HS-27A (cell line): ENCODE data around the gene PSMA2.

ENCODE experiments used
- DNase-seq: peaks from one replicate; pipeline ENCODE4 v3.0.0-alpha.2; 2012; ENCODE audit warnings: low read depth, missing footprints

The PSMA2 gene

DNA sequence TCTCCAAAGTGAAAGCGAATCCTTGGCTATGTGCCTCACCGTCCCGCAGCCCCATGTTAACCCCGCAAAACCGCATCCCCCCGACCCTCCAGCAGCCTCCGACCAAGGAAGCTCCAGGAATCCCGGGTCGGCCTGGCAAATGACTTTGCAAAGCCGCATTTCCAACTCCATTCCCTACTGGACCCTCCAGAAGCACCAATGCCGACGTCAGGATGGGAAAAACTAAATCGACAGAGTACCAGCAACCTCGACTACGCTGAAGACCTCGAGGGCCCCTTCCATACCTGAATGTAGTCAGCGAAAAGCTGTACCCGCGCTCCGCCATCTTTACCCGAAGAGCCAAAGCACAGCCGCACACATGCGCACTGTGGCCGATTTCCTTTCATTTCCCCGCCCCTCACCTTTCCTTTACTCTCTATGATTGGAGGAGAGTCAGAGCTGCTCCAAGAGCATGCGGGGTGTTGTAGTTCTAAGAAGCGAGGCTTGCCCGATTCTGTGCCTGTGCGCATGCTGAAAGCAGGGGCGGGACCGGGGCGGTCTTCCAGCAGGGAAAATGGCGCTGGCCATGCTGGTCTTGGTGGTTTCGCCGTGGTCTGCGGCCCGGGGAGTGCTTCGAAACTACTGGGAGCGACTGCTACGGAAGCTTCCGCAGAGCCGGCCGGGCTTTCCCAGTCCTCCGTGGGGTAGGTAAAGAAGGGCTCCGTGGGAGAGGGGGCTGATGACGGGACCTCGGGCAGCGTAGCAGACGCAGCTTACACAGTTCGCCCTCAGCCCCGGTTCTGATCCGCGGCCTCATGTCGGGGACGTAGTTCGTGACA lies at the start of gene PSMA2, which contains the start of gene MRPL32:
TSS of gene PSMA2 (minus strand) at position 341 of the 818 bp plus-strand sequence. CDS start at position 325, 16 bp downstream.
TSS of gene MRPL32 (plus strand) at position 543 of the 818 bp plus-strand sequence. CDS start at position 554, 11 bp downstream.
- DNase-seq, result peak; percentile 86

DNA sequence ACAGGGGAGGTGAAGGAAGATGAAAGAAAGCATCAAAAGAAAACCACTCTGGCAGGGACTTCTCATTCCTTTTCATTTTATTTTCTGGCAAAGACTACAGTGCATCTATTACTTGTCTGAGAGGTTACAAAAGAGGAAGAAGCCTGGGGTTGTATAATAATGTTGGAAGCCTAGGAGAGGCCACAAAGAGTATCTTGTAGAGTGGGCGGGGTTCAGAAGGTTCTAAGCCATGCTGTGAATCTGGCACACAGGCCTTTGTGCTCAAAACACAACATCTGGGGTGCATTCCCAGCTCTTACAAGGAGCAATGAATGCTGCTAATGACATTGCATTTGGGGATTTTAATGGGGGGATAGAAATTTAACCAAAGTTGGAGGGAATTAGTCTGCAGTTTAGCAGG lies 49.6 kb upstream of the PSMA2 start:
- DNase-seq, result no peak

DNA sequence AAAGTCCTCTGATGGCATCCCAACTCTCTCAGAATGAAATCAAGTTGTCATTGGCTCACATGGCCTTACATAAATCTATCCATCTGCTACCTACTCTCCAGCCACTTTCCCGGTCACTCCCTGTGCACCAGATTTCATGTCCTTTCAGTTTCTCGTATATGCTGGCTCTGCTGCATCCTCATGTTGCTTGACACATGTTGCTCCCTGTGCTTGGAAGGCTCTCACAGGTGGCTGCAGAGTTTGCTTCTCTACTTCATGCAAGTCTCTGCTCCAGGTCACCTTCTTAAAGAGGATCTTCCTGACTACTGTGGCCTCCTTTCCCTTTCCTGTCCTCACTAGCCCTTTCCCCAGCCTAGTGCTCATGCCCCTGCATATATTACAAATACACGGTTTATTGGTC lies 48.5 kb upstream of the PSMA2 start:
- no peak for DNase-seq

DNA sequence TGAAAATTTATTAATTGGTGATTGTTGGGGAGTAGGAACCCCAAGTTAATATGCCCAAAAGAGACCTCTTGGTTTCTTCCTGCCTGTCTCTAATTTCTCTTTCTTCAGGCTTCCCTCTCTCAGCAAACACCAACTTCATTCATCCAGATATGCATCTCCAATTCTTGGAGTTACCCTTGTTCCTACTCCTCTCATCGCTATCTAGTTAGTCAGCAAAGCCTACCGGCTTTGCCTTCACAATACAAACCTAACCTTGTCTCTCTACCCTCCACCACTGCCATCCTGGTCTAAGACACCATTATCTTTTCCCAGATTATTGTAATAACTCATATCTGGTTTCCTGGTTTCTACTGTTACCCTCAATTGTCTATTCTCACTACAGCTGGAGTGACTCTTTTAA lies 48.1 kb upstream of the PSMA2 start:
- no peak for DNase-seq

DNA sequence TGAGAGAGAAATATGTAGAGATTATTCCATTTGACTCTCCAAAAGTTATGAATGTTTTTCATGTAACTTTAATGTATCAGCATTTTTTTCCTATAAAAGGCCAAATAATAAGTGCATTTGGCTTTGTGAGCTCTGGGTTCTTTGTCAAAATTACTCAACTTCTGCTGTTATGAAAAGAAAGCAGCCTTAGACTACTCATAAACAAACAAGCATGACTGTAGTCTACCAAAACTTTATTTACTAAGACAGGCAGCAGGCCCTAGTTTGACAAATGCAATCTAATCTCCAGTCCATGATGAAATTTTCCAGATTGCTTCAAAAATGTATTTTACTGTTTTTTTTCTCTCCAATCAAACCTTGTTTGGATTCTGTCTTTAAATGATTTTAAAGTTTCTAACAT lies 46.5 kb upstream of the PSMA2 start:
- no peak for DNase-seq

DNA sequence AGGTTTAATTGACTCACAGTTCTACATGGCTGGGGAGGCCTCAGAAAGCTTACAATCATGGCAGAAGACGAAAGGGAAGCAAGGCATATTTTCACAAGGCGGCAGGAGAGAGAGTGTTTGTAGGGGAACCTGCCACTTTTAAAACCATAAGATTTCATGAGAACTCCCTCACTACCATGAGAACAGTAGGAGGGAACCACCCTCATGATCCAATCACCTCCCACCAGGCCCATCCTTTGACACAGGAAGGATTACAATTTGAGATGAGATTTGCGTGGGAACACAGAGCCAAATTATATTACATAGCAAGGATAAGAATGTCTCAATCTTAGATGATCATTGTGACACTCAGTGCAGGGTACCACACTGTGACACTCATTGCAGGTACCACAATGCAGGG lies 44.4 kb upstream of the PSMA2 start:
- no peak for DNase-seq

DNA sequence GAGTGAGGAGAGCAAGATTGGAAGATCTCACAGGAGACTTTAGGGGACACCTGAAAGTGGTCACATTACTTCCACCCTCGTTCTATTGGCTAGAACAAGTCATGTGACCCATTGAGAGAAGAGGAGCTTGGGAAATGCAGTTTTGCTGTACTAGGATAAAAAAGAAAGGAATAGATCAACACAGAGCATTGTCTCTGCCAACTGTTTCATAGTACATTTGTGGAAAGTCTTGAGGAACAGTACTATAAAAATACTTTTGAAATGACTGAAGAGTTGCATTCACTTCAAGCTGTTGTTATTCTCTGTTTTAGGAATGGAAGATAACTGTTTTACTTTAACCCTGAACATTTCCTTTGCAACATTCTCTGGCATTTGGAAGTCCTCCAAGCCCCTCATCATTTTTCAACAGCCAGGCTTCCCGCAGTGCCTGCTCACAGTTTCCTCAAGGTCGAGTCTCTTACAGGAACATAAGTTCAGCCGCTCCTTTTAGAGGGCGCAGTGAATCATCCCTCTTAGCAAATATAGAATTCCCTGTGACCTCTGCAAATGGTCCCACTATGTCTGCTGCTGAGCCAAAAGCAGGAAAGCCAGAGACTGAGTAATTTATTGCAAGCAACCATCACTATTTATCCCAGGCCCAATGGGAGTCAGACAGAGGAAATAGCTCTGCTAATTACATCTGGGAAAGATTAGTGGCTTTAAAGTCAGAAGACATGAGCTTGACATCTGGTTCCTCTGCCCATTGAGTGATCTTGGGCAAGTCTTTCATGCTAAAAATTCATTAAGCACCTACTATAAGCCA lies 40.9 kb upstream of the PSMA2 start:
- peak; percentile 23 for DNase-seq

DNA sequence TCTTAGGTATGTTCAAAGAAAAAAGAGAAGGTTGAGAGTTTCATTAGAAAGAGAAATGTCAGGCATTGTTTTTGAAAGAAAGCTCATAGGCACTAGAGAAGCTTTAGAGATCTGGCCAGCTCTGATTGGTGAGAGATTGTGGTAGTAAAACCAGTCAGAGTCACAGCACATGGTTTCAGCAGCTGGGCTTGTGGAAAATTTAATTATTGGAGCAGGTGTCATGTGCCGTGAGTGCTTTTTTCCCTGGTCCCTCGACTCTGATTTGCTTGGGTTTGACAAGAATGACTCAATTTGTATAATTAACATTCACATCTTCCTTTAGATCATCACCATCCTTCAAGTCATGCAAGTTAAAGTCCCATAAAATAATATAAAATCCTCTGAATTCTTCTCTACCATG lies 35.4 kb upstream of the PSMA2 start:
- DNase-seq, result no peak

DNA sequence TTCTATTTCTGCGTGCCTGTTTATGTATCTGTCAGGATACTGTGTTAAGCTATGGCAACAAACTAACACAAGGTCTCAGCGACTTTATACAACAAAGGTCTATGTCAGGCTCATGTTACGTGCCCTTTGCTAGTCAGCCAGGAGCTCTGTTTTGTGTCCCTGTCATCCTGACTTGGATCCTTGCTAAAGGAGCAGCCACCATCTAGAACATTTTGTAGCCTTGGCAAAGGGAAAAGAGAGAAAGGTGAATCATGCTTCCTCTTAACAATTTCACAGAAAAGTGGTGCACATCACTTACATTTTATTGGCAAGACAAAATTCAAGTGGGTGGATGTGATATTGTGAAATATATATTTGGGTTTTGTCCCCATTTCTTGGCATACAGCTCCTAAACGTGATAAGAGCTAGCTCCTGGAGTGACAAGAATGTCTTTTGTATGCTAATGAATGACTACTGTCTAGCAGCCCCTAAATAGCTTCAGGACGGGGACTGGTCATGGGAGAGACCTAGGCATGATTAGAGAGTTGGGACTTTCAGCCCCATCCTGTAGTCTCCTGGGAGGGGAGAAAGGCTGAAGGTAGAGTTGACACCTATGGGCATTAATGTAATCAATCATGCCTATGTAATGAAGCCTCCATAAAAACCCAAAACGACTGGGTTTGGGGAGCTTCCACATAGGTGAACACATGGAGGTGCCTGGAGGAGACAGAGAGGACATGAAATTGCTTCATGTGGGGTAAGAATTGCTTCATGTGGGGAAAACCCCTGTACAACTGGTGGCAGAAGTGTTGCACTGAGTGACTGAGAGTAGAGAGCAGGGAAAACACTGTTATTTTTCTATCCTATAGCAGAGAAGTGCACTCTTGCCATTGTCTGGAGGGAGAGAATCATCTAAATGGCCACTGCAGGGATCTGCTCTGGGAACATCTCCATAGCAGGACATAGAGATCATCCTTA lies 33.2 kb upstream of the PSMA2 start:
- DNase-seq, result no peak

DNA sequence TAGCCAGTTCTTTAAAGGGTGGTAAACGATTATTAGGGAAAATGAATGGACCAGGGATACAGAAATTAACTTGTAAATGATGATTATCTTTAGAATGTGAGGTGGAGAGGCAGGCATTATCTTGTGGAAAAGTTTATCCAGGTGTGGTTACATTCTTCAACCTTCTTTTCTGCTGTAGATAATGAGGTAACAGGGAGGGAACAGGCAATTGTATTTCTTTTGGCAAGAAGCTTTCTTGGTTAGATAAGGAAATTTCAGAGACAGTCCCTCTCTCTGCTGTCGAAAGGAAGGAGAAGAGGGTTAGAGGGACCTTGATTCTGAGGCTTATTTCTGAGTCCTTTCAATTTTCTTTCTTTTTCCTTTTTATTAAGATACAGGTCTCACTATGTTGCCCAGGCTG lies 32.3 kb upstream of the PSMA2 start:
- DNase-seq, result no peak

DNA sequence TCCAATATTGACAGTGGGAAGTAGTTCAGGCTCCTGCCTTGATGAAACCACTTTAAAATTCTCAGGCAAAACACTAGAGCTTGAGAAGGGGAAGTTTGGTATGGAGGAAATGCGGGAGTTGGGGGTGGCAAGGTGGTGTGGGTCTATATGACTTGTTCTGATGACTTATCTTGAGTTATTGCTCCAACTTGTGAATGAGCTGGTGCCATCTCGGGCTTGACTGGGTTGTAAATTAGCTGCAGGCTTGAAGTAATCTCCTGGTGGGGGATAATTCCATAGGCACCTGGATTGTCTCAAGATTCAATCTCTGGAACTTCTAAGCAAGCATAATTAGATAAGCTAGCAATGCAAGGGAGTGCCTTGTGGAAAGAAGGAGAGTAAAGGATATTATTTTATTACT lies 29.2 kb upstream of the PSMA2 start:
- no peak for DNase-seq

DNA sequence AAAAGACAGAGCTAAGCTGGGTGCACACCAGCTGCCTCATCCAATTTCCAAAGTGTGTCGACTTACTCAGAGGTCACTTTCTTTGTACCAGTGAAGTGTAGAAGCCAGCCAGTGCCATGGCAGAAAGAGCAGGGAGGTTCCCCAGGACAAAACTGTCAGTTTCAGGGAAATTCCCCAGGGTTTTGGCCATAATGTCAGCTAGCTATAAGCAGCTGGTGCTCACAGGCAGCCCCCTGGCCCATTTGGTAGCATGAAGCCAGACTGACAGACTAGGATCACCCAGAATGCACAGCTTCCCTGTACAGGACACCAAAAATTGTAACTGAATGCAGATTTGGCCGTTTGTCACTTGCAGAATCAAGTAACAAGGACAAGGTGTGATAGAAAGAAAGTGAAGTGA lies 28.8 kb upstream of the PSMA2 start:
- DNase-seq, result no peak

DNA sequence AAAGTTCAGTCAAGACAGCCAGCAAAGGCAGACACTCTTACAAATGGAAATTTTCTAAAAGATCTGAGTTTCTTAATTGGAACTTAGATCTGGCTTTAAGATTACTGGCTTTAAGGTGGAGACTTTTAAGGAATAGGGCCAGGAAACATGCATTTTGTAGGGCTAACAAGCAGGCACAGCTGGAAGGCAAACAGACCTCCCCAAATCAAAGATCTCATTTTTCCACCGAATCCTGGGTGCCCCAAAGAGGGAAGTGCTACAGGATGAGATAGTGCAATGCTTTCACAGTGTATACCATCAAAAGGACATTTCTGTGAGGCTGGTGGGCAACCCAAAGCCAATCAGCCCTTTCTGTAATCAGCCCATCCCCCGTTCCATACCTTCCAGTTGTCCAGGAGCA lies 27.6 kb upstream of the PSMA2 start:
- DNase-seq, result no peak

DNA sequence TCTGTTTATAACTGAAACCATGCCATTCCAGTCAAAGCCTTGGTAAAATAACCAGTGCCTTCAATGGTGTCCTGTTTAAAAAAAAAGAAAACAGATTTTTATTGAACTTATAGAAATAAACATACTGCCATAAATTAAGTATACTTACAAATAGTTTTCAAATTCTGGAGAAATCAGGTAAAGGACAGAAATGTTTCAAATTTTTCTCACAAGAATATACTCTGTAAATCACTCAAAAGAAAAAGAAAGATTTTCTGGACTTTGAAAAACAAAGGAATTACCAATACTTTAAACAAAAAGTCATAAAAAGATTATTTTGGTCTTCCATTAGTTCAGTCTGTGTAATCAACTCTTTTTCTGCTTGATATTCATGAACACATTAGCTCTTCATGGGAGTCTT lies 24.1 kb upstream of the PSMA2 start:
- no peak for DNase-seq

DNA sequence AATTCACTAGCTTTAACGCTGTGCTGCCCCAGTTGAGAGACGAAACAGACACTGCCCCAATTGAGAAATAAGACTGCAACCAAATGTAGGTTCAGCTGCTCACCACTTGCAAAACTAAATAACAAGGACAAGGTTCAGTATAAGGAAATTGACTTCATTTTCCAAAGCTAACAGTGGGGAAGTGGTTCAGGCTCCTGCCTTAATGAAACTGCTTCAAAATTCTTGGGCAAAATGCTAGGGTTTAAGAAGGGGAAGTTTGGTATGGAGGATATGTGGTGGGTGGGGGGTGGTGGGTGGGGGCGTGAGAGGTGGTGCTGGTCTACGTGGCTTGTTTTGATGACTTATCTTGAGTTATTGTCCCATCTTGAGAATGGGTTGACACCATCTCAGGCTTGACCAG lies 22.0 kb upstream of the PSMA2 start:
- no peak for DNase-seq

DNA sequence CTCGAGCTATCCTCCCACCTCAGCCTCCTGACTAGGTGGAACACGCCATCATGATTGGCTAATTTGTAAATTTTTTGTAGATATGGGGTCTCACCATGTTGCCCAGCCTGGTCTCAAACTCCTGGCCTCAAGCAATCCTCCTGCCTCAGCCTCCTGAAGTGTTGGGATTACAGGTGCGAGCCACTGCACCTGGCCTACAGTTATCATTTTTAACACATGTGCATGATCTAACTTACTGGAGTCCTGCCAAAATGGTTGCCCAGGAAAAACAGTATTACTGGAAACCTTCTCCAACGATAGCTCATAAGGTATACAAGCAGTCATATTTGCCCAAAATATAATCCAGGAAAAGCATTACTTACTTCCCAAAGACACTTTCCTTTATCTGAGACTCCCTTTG lies 20.4 kb upstream of the PSMA2 start:
- no peak for DNase-seq

DNA sequence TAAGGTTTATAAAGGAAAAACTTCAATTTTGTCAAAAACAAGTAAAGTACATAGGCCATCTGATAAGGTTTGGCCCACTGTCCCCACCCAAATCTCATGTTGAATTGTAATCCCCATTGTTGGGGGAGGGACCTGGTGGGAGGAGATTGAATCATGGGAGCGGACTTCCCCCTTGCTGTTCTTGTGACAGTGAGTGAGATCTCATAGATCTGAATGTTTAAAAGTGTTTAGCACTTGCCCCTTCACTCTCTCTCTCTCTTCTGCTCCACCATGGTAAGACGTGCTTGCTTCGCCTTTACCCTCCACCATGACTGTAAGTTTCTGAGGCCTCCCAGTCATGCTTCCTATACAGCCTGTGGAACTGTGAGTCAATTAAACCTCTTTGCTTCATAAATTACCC lies 18.4 kb upstream of the PSMA2 start:
- no peak for DNase-seq

DNA sequence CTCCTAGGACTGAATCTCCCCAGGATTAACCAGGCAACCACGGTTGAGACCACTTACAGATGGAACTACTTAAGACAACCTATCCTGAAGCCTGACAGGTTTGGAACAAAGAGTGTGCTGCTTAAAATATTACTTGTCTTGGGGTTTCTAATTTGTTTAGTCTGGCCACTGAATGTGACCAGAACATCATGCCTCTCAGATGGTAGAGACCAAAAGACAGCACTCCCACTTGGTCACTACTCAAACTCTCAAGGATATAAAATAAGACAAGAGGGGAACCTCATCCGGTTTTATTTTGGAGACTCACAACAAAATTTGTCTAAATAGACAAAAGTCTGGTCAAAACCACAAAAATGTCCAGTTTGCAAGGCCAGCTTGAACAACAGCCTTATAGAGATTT lies 15.5 kb upstream of the PSMA2 start:
- no peak for DNase-seq

DNA sequence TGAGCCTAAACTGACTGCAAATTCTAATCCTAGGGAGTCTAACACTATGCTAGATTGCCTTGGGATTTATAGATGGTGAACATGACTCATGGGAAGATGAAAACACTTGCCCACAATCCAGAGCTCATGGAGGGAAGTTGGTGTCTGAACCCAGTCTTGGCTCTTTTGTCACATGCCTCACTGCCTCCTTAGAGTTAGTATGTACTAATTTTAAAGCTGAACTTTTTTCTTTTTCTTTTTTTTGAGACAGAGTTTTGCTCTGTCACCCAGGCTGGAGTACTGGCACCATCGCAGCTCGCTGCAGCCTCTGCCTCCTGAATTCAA lies 14.6 kb upstream of the PSMA2 start:
- DNase-seq, result no peak

DNA sequence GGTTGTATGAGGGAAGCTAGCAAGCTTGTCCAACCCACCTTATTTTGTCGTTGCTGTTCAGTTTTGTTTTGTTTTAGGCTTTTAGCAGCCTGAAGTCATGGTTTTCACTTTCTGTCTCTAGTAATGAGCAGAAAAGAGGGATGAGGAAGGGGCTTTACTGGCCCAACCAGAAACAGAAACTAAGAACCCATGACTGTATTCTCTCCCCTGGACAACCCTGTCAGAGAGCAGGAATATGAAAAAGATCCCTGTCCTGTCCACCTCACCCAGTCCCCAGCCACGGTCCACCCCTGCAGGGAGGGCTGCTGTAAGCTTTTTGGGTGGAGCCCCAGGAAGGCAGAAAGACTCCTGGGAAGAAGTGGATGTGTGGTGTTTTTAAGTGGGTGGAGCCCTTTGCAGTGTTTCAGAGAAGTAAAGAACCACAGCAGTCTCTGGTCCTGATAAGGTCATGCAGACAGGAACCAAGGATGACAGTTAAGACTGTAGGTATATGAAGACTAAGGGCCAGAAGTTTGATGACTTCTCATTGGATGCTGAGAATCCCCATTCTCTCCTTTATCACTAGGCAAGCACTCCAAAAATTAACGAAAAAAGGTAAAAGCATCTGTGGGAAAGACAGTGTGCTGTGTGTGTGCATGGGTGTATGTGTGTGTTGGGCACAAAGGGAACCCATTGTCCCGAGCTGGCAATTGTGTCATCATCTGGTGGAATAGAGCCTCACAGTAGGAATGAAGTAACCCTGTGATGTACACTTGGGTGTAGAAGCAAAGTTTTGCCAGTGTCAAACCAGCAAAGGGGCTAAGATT lies 14.1 kb upstream of the PSMA2 start:
- DNase-seq, result no peak
